ENCODE results near the gene VWA2.

DNA sequence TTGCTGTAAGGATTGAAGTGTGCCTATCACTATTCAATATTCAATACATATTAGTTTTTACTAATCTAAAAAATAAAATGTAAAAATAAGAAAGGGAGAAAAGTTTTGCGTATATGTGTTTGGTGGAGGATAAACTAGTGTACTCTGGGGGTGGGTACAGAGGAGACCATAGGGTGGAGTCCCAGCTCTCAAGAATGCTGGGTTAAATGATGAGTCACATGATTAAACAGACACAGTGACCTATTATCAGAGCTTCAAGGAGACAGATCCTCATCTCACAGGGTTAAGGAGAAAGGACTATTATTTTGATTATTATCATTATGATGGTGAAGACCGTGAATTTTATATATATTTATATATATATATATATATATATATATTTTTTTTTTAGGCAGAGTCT lies 87.7 kb downstream of the VWA2 start:
- TF ChIP-seq, protein P1, sequence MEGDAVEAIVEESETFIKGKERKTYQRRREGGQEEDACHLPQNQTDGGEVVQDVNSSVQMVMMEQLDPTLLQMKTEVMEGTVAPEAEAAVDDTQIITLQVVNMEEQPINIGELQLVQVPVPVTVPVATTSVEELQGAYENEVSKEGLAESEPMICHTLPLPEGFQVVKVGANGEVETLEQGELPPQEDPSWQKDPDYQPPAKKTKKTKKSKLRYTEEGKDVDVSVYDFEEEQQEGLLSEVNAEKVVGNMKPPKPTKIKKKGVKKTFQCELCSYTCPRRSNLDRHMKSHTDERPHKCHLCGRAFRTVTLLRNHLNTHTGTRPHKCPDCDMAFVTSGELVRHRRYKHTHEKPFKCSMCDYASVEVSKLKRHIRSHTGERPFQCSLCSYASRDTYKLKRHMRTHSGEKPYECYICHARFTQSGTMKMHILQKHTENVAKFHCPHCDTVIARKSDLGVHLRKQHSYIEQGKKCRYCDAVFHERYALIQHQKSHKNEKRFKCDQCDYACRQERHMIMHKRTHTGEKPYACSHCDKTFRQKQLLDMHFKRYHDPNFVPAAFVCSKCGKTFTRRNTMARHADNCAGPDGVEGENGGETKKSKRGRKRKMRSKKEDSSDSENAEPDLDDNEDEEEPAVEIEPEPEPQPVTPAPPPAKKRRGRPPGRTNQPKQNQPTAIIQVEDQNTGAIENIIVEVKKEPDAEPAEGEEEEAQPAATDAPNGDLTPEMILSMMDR (conservative IDR thresholded peaks at IDR 0.05; ENCODE audit: low read length) = no peak
- no peak for TF ChIP-seq EZH2phosphoT487 (IDR thresholded peaks at IDR 0.05; ENCODE audit: borderline replicate concordance)
